ENCODE data around the gene ASGR1.

The ASGR1 gene

DNA sequence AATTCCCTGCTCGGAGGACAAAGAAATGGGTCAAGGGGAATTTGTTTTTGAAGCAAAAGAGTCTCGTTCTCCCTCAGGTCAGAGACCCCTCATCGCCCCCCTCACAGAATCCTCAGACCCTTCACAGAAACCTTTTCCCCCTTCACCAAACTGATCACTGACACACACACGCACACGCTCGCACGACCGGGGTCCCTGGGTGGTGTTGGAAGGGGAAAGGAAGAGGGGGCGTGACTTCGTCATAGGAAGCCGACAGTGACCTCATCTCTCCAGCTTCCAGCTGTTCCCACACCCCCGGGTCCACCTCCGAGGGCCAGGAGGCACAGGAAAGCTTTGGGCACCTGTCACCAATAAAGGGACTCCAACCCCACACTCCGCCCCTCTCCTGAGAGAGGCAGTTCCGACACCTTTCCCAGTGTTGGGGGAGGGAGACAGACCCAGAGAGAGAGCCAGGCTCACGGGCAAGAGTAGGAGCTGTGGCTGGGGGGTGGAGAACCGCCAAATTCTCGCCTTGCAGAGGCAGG, 1.2 kb downstream of the ASGR1 start:
- no peak for TF ChIP-seq FOXM1 (IDR thresholded peaks at IDR 0.05; ENCODE audit: borderline replicate concordance, low read depth)
- TF ChIP-seq CREB1 (IDR thresholded peaks at IDR 0.05; ENCODE audit: low read depth): peak; percentile 77
- TF ChIP-seq ZBTB7A (IDR thresholded peaks at IDR 0.05; ENCODE audit: low read depth): peak; percentile 74
- TF ChIP-seq EGR1 (IDR thresholded peaks at IDR 0.05): peak; percentile 47; the same call in 1 of the 2 replicates
- no peak for TF ChIP-seq NFIC (IDR thresholded peaks at IDR 0.05)
- no peak for TF ChIP-seq YY1 (IDR thresholded peaks at IDR 0.05; ENCODE audit: low read depth)
- TF ChIP-seq TAF1 (IDR thresholded peaks at IDR 0.05; ENCODE audit: low read depth): no peak

DNA sequence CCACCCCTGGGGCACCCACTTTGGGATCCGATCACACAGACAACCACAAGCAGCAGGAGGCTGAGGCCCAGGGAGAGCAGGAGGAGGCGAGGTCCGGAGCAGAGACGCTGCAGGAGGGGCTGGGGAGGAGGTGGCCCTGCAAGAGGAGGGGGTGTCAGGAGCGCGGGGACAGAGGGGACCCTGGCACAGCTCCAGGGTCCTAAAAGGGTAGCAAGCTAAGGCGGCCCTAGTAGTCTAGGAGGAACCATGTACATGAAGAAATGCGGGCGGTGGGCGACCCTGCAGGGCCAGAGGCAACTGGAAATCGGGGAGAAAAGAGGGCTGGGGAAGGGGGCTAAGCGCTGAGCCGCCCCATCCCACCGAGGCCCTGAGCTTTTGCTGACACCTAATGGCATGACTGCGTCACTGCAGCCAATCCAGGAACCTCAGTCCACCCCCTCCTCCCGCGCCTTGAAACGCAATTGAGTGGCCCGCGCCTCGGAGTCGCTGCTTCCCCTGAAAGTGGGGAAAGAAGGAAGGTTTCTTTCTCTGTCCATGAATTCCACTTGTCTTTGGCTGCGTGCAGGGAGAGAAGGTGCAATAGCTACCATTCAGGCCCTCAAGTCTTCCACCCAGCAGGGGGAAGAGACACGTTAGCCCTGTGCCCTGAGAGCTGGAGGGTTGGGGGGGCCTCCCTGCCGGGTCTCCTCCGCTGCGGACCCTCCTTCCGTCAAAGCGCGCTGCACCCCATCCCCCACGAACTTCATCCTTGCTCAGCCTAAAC, 1.8 kb downstream of the ASGR1 start:
- peak; percentile 88 for TF ChIP-seq RAD21 (IDR thresholded peaks at IDR 0.05; ENCODE audit: low read depth)
- no peak for TF ChIP-seq FOXM1 (IDR thresholded peaks at IDR 0.05; ENCODE audit: borderline replicate concordance, low read depth)

GRCh38 chr17:7176841-7177190, 2.4 kb downstream of the ASGR1 start:
- no peak for TF ChIP-seq RAD21 (IDR thresholded peaks at IDR 0.05; ENCODE audit: low read depth)
- TF ChIP-seq EGR1 (IDR thresholded peaks at IDR 0.05): no peak
- no peak for TF ChIP-seq USF1 (IDR thresholded peaks at IDR 0.05)
- TF ChIP-seq TEAD4 (IDR thresholded peaks at IDR 0.05): no peak
- no peak for TF ChIP-seq NFIC (IDR thresholded peaks at IDR 0.05)
- TF ChIP-seq TAF1 (IDR thresholded peaks at IDR 0.05; ENCODE audit: low read depth): no peak
- no peak for TF ChIP-seq REST (IDR thresholded peaks at IDR 0.05; ENCODE audit: low read depth)
- TF ChIP-seq CREB1 (IDR thresholded peaks at IDR 0.05; ENCODE audit: low read depth): no peak
- no peak for TF ChIP-seq TCF12 (IDR thresholded peaks at IDR 0.05; ENCODE audit: low read depth)
- TF ChIP-seq MAX (IDR thresholded peaks at IDR 0.05): no peak
- TF ChIP-seq FOXM1 (IDR thresholded peaks at IDR 0.05; ENCODE audit: borderline replicate concordance, low read depth): no peak
- TF ChIP-seq ZBTB7A (IDR thresholded peaks at IDR 0.05; ENCODE audit: low read depth): no peak
- TF ChIP-seq YY1 (IDR thresholded peaks at IDR 0.05; ENCODE audit: low read depth): no peak

GRCh38 chr17:7176107-7176840, 2.9 kb downstream of the ASGR1 start:
- TF ChIP-seq ZBTB7A (IDR thresholded peaks at IDR 0.05; ENCODE audit: low read depth) (no peak), YY1 (IDR thresholded peaks at IDR 0.05; ENCODE audit: low read depth) (no peak), REST (IDR thresholded peaks at IDR 0.05; ENCODE audit: low read depth) (no peak), CEBPB (IDR thresholded peaks at IDR 0.05) (no peak), USF1 (IDR thresholded peaks at IDR 0.05) (no peak), EGR1 (IDR thresholded peaks at IDR 0.05) (no peak), FOXM1 (IDR thresholded peaks at IDR 0.05; ENCODE audit: borderline replicate concordance, low read depth) (no peak), TEAD4 (IDR thresholded peaks at IDR 0.05) (no peak), RAD21 (IDR thresholded peaks at IDR 0.05; ENCODE audit: low read depth) (no peak), TCF12 (IDR thresholded peaks at IDR 0.05; ENCODE audit: low read depth) (no peak), MAX (IDR thresholded peaks at IDR 0.05) (no peak), NFIC (IDR thresholded peaks at IDR 0.05) (no peak), CREB1 (IDR thresholded peaks at IDR 0.05; ENCODE audit: low read depth) (no peak), EP300 (IDR thresholded peaks at IDR 0.05; ENCODE audit: borderline replicate concordance) (no peak), TAF1 (IDR thresholded peaks at IDR 0.05; ENCODE audit: low read depth) (no peak)

DNA sequence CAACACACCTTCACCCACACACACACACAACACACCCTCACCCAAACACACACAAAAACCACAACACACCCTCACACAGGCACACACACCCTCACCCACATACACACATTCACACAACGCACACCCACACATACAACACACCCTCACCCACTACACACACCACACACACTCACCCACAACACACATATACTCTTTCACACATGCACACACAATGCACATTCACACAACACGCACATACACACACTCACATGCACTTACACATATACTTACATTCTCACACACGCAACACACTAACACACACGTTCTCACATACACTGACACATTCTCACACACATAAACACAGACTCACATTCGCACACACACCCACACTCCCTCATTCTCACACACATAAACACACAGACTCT, 3.8 kb downstream of the ASGR1 start:
- TF ChIP-seq TCF12 (IDR thresholded peaks at IDR 0.05; ENCODE audit: low read depth): no peak
- no peak for TF ChIP-seq EGR1 (IDR thresholded peaks at IDR 0.05)
- TF ChIP-seq FOXM1 (IDR thresholded peaks at IDR 0.05; ENCODE audit: borderline replicate concordance, low read depth): no peak
- no peak for TF ChIP-seq TEAD4 (IDR thresholded peaks at IDR 0.05)
- TF ChIP-seq EP300 (IDR thresholded peaks at IDR 0.05; ENCODE audit: borderline replicate concordance): no peak
- no peak for TF ChIP-seq NFIC (IDR thresholded peaks at IDR 0.05)
- TF ChIP-seq USF1 (IDR thresholded peaks at IDR 0.05): no peak
- TF ChIP-seq CEBPB (IDR thresholded peaks at IDR 0.05): no peak
- TF ChIP-seq CREB1 (IDR thresholded peaks at IDR 0.05; ENCODE audit: low read depth): no peak
- TF ChIP-seq REST (IDR thresholded peaks at IDR 0.05; ENCODE audit: low read depth): no peak
- TF ChIP-seq RAD21 (IDR thresholded peaks at IDR 0.05; ENCODE audit: low read depth): no peak
- TF ChIP-seq ZBTB7A (IDR thresholded peaks at IDR 0.05; ENCODE audit: low read depth): no peak
- no peak for TF ChIP-seq MAX (IDR thresholded peaks at IDR 0.05)

Measured in Ishikawa (cell line).